Stimulated activated CD8-positive, alpha-beta memory T cell treated with anti-CD3 and anti-CD28 coated beads, Interleukin-4, amount 100 ng/mL, for 1 hour (primary cell): Measurements from ENCODE around the gene CSRNP3.

ENCODE experiments used
- DNase-seq, 2 donors: peaks; one replicate each; pipeline ENCODE4 v3.0.0-alpha.2; 2020; ENCODE audit warnings: low read depth in 2 of 2, low spot score in 1 of 2

CSRNP3 gene, protein sequence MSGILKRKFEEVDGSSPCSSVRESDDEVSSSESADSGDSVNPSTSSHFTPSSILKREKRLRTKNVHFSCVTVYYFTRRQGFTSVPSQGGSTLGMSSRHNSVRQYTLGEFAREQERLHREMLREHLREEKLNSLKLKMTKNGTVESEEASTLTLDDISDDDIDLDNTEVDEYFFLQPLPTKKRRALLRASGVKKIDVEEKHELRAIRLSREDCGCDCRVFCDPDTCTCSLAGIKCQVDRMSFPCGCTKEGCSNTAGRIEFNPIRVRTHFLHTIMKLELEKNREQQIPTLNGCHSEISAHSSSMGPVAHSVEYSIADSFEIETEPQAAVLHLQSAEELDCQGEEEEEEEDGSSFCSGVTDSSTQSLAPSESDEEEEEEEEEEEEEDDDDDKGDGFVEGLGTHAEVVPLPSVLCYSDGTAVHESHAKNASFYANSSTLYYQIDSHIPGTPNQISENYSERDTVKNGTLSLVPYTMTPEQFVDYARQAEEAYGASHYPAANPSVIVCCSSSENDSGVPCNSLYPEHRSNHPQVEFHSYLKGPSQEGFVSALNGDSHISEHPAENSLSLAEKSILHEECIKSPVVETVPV

DNA sequence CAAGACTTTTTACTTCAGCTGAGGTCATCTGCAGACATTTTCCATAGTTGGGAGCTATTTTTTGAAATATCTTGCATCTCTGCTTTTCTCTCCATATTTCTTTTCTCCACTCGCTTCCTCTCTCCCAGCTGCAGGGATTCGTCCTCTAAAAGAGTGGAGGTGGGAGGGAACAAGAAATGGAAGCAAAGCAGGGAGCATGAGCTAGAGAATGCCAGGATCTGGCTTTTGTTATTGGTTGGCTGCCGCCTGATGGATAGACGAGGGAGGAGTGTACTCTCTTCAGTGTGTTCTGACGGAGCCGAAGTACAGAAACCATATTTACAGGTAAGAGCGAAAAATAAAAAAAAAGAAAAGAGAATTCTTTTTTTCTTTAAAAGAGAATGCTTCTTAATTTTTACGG, at the start of gene CSRNP3:
Gene CSRNP3, plus strand, starts transcription at position 282 of the 400 bp plus-strand sequence. CDS start 125,368 bp downstream, outside the sequence.
- DNase-seq: no peak

DNA sequence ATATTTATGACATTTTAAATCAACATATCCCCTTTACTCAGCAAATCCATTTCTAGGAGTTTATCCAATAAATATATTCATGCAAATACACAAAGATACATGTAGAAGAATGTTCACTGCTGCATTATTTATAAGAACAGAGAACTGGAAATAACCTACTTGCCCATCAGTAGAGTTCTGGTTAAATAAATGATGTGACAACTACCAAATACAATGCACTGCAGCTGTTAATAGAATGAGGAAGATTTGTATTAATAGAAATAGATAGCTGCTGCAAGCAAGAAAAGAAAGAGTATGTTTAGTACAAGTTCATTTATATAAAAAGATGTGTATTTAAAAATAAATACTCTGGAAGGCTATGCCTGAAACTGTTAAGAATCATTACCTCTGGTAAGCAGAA, 49.3 kb upstream of the CSRNP3 start:
- no peak for DNase-seq

DNA sequence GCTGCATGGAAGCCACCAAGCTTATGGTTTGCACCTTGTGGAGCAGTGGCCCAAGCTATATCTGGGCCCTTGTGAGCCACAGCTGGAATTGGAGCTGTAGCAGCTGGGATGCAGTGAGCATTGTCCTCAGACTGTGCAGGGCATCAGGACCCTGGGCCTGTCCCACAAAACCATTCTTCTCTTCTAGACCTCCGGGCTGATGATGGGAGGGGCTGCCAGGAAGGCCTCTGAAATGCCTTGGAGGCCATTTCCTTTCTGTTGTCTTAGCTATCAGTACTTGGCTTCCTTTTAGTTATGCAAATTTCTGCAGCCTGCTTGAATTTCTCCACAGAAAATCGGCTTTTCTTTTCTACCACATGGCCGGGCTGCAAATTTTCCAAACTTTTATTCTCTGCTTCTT, 46.4 kb upstream of the CSRNP3 start:
- DNase-seq: no peak

DNA sequence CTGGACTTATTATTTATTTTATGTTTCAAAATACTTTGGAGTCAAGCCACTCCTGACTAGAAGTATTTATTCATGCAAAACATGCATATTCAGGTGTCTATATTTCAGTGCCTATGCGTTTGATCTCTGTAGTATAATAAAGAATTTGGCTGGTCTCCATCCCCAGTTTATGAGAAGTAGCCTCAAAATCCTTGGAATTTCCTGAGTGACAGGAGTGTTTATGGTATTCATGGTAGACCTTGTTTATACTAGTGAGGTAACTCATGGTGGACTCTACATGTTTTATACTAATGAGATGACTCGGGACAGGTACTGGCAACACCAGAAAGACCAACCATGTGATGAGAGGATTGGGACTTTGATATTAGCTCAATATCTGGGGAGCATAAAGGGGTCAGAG, 43.9 kb upstream of the CSRNP3 start:
- DNase-seq: no peak

DNA sequence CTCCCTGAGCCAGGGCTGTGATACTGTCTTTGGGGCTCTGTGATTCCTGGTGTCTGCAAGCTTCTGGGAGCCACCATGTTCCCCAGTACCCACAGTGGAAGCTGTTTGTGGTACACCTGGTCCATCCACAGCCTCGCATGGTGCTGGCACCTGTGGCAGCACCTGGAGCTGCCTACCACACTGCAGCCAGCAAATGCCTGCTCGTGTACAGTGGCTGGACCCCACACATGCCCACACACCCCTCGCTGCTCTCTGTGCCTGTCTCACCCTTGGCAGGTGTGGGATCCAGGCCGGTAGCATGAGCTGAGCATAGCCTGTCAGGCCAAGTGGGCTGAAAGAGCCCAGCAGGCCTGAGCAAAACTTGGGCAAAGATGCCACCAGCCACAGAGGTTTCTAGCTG, 41.8 kb upstream of the CSRNP3 start:
- no peak for DNase-seq

DNA sequence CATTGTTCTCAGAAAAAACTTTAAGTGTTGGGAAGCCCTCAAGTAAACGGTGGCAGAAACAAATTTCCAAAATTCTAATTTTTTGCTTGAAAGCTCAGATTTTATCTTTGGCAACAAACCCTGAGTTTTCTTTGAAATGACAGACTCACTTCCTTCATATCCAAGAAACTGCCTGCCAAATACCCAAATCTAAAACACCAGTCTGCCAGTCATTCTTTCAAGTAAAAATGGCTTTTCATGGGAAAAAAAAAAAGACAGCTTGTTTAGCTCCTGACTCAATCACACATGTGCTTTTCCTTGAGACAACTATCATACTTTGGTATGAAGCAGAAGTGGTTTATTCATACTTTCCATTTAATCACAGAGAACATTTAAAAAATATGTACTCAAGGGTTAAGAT, 40.6 kb upstream of the CSRNP3 start:
- DNase-seq: no peak

DNA sequence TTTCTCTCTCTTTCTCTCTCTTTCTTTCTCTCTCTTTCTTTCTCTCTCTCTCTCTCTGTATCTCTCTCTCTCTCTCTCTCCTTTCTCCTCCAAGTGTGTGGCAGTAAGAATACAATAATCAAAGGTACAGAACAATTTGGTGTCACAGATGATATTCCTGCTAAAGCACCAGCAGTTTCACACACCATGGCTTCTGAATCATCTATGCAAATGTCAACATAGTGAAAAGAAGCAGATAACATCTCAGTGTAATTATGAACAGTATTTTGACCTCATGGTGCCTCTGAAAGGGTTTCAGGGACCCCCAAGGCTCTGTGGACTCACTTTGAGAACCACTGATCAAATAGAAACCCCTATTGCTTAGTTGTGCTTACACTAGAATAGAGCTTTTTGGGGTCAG, 38.5 kb upstream of the CSRNP3 start:
- no peak for DNase-seq

DNA sequence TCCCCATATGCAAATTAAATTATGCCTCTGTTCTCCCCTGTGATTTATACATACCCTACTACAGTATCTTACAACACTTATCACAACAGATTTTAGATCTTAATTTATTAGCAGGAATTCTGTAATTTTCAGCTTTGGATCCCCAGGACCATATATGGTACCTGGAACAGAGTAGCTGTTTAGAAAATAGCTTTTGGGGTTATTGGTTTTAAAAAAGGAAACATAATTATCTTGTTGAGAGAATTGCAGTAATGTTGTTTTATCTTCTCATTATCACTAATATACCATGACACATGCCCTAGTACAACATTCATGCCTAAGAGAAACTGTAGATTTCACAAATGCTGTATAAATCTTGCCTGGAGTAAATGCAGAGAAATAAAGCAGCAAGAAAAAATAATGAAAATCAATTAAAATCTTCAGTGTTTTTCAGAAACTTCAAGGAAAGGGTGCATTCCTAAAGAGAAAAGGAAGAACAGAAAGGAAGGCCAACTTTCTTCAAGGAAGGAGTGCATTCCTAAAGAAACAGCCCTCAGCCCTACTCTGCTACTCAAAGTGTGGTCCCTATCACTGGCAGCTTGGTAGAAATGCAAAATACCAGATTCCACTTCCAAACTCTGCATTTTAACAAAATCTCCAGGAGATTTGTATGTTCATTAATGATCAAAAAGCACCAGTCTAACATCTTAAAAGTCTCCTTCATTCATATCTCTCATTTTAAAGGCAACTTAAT, 37.1 kb upstream of the CSRNP3 start:
- no peak for DNase-seq

DNA sequence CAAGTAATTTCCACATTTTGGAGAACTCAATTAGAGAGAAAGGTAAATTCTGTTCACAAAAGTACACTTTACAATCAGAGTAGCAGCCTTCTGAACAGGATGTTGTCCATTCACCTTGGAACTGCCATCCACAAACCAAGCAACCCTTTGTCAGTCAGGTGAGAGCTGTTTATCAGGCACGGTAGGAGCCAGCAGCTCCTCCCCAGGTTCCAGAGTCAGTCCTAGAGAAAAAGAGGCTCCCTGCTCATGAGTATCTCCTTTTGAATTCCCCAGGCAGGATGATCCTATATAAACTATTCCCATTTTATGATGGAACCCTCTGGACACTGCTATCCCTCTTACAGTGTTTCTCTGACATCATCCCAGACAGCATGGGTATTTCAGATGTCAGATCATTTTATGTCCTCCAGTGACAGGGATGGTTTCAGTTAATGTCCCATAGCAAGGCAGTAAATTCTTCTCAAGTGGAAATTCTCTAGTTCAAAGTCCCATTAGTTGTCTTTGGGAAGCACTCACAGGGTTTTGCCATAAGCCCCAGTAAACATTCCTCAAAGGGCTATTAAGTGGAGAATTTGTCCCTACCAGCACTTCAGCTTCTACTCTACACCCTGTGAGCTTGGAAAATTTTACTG, 34.5 kb upstream of the CSRNP3 start:
- DNase-seq: no peak

DNA sequence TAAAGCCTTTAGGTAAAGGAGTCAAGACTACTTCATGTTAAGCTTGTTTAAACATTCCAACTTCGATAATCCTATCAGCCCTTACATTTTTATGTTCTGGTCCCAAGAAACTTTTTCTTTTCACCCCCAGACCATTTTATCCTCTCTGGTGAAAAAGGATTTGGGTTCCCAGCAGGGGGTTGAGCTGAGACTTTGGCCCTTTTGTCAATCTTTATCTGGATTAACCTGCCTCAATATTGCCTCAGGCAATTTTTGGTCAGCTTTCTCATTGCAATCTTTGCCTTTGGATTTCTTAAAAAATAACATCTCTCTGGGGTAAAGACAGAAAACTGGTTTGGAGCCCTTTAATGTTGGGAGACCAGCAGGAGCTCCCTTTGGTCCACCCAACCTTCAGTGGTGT, 33.9 kb upstream of the CSRNP3 start:
- DNase-seq: no peak

DNA sequence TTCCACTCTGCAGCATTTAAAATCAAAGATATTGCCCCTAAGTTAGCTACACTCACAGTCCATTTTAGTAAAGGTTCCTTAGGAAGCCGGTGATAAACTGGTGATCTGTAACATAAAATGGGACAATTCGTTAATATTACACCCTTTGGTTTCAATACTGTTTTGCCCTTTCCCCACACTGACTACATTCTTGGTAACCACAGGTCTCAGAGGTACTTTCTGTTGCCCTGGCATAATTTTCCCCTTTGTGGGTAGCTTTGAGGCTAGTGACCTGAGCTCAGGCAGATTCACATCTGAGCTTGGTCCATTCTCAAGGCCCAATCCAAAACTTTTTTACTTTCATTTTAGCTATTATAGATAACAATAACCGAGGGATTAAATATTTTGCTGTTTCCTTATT, 32.9 kb upstream of the CSRNP3 start:
- no peak for DNase-seq

DNA sequence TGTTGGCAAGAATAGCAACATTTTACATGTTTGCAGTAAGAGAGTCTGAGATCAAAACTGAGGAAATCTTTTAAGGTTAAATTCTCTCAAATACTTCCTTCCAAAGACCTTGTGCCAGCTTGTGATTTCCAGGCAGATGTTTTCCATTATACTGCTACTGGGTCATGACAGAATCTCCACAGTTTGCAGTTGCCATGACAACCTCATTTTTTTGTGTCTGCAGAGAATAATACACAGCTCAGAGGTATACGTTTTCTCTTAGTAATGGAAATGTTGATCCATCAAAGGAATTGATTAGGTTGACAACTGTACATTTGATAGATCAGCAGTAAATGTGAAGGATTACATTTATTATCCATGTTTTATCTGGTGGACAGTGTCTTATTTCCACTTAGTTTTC, 29.1 kb upstream of the CSRNP3 start:
- DNase-seq: no peak

DNA sequence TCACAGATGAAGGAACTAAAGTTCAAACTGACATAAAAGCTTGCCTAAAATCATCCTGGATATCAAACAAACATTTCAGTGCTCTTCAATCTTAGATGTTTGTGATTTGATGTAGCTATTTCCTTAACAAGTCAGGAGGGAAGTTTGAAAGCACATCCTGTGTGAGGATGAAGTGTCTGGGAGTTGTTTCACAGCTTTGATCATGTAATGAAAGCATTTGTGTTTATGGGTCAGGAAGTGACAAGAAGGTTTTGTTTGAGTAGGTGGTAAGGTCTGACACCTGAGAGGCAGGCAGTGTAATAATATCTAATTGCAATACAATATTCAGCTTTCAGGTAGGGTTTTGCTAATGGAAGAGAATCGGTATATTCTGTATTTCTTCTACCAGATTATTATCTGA, 26.0 kb upstream of the CSRNP3 start:
- DNase-seq: no peak

DNA sequence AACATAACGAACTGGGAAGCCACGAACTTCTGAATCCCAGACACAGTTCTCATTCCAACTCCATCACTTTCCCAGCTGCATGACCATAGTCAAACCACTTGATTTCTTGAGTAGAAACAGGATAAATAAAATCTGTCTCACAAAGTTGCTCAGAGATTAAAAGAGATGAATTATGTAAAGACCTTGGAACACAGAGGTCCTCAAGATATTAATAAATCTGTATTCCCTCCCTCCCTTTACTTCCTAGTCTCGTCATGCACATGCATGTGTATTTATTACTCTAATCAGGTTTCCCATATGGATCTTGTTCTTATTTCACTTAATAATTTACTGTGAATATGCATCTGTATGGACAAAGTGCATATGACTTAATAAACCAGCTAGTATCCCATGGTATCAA, 21.1 kb upstream of the CSRNP3 start:
- no peak for DNase-seq

DNA sequence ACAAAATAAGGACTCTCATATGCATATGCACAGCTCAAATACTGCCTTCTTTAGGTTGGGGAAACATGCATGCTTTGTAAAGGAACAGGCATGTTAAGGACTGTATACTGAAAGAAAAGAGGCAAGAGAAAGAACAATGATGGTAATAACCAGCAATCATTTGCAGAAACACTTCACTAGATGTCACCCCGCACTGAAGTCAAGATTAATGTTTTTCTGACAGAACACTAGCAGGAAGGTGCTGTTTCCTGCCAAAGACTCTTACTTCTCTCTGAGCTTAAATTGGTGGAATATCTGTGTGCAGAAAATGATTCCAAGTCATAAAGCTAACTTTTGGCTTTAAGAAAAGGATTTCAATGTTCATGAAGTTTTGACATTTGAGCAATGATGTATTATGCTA, 19.3 kb upstream of the CSRNP3 start:
- no peak for DNase-seq

DNA sequence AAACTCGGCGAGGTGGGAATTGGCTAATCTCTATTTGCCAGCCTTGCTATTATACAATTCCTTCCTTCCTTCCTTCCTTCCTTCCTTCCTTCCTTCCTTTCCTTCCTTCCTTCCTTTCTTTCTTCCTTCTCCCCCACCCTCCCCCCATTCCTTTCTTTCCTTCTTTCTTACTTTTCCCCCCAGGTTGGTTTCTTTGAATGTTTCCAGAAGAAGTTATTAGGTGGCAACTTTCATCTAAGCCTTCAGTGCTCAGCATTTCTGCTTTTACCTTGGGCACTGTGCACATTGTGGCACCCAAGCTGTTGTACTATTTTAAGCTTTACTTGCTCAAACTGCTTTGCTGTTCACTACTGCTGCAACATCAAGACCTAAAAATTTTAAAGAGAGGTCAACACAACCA, 17.2 kb upstream of the CSRNP3 start:
- no peak for DNase-seq

DNA sequence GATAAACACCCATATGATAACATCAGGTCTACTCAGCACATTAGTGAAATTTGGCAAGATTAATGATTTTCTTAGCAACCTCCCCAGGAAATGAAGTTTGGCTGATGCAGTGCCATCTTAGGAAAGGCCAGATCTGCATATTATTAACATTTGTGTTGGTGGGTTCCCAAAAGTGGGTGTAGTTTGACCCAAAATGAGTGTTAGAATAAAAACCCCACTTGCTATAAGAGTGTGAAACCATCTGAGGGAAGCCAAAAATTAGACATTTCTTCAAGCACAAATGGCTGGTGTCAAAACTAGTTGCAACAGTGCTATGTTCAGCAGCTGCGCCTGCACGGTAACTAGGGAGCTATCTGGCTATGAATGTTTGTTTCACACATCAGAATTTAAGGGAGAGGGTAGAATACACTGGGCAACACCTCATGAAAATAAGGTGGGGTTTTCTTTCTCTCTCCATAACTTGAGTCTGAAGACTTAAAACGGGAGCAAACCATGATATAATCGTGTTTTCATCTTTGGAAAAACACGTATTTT, 15.9 kb upstream of the CSRNP3 start:
- no peak for DNase-seq

DNA sequence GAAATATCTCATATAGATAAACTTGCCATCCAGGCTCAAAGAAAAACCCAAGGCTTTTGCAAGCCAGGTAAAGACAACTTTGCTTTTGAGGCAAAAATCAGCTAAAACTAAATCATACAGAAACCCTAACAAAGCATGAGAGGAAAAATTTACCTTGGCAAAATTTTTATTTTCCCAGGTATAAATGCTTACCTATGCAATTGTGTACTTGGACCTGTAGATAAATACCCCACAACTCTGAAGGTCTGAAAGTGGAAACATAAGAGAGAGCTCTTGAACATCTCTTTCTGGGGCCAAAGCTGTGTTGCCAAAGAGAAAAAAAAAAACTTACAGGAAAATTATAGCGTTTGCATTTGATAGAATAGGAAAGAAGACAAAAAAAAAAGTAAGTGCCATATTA, 14.6 kb upstream of the CSRNP3 start:
- DNase-seq: no peak

DNA sequence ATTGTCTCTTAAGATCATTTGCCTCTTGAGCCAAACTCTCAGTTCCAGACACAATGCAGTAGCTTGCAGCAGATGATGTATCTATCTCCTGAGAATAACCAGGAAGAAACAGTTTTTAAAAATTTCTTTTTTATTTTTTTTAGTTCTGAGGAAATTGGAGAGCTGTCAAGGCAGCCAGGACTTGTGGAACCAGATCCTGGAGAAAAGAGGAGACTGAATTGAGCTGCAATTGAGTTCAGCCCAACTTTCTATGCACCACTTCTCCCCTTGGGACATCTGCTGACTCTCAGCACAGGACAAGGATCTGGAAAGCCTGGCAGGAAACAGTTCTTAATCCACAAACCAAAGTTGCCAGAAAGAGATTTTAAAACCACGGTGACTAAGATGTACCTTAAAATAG, 13.5 kb upstream of the CSRNP3 start:
- DNase-seq: no peak

DNA sequence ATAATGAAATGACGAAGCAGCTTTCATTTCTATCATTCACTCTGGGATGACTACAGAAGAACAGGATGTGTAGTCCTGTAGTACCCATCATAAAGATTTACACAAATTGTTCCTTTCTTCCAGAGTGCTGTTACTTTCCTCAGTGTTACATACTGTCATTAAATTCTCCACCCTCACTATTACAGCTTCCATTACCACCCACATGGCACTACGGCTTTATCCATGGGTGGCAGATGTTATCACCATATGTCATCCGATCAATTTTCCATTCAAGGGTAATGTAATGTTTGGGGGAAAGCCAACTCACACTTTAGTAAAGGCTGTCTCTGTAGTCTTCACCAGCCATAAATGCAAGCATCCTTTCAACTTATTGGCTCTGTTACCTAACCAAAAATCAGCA, 7.1 kb upstream of the CSRNP3 start:
- no peak for DNase-seq

DNA sequence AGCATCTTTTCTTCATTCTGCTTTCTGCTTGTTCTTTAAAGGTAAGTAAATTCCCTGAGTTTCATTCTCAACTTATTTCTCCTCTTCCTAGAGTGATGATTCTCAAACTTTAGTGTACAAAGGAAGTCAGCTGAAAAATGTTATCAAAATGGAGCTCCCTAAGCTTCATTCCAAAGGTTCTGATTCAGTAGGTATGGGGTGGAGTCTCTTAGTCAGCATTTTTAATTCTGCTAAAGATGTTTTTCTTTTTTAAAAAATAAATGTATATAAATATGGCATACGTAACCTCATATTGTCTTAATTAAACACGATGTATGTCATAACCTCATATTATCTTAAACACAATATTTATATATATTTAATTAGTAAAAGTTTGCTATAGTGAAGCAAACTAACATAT, 3.1 kb upstream of the CSRNP3 start:
- no peak for DNase-seq

DNA sequence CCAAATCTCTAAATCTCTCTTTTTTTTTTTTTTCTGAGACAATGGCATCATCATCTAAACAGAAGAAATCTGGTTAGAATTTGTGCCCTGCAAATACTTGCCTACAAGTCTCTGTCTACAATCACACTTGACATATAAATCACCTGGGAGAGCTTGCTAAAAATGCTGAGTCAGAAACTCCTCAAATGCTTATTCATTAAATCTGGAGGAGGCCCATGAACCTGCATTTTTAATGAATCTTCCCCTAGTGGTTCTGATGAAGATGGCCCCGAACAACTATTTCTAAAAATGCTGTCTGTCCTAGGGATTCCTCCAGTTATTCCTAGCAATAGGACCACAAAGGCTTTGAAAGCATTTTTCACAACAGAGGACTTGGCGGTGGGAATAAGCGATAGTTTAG, 1.6 kb upstream of the CSRNP3 start:
- DNase-seq: no peak
